Measurements from ENCODE around the gene SH2D3A.
"Not testable (repeated sequence)": the region's sequence is repeated elsewhere in the genome, so short reads cannot be mapped to it uniquely, and the experiment has no call there.

SH2D3A gene

GRCh38 chr19:6719992-6720368 lies 47.3 kb downstream of the SH2D3A start:
- no peak for DNase-seq (ENCODE audit: low spot score)

GRCh38 chr19:6719540-6719861 lies 47.7 kb downstream of the SH2D3A start:
- no peak for DNase-seq (ENCODE audit: low spot score)

- no peak for DNase-seq (ENCODE audit: low spot score)
These were observed 48.3 kb downstream of the SH2D3A start for GRCh38 chr19:6718741-6719539.

- DNase-seq (ENCODE audit: low spot score): no peak
These were observed 49.0 kb downstream of the SH2D3A start for GRCh38 chr19:6718111-6718740.

GRCh38 chr19:6717441-6717971 lies 49.7 kb downstream of the SH2D3A start:
- DNase-seq (ENCODE audit: low spot score): no peak

GRCh38 chr19:6717036-6717435 lies 50.2 kb downstream of the SH2D3A start:
- DNase-seq (ENCODE audit: low spot score): no peak

- no peak for DNase-seq (ENCODE audit: low spot score)
These were observed 50.6 kb downstream of the SH2D3A start for GRCh38 chr19:6716610-6716970.

GRCh38 chr19:6714749-6715555 lies 52.3 kb downstream of the SH2D3A start:
- no peak for DNase-seq (ENCODE audit: low spot score)

GRCh38 chr19:6713773-6714692 lies 53.2 kb downstream of the SH2D3A start:
- DNase-seq (ENCODE audit: low spot score): no peak

- no peak for DNase-seq (ENCODE audit: low spot score)
These were observed 54.3 kb downstream of the SH2D3A start for GRCh38 chr19:6712692-6713670.

GRCh38 chr19:6712231-6712630 lies 55.0 kb downstream of the SH2D3A start:
- no peak for DNase-seq (ENCODE audit: low spot score)

GRCh38 chr19:6711605-6712004 lies 55.6 kb downstream of the SH2D3A start:
- DNase-seq (ENCODE audit: low spot score): no peak

GRCh38 chr19:6711078-6711361 lies 56.2 kb downstream of the SH2D3A start:
- no peak for DNase-seq (ENCODE audit: low spot score)

- no peak for DNase-seq (ENCODE audit: low spot score)
These were observed 56.8 kb downstream of the SH2D3A start for GRCh38 chr19:6710273-6711077.

- DNase-seq (ENCODE audit: low spot score): no peak
These were observed 57.7 kb downstream of the SH2D3A start for GRCh38 chr19:6709549-6709948.

- not testable (repeated sequence) for DNase-seq (ENCODE audit: low spot score)
These were observed 58.3 kb downstream of the SH2D3A start for GRCh38 chr19:6708913-6709312.

GRCh38 chr19:6708346-6708745 lies 58.9 kb downstream of the SH2D3A start:
- DNase-seq (ENCODE audit: low spot score): no peak

GRCh38 chr19:6707658-6708018 lies 59.6 kb downstream of the SH2D3A start:
- DNase-seq (ENCODE audit: low spot score): no peak

- DNase-seq (ENCODE audit: low spot score): no peak
These were observed 60.1 kb downstream of the SH2D3A start for GRCh38 chr19:6707011-6707657.

GRCh38 chr19:6706633-6706958 lies 60.6 kb downstream of the SH2D3A start:
- DNase-seq (ENCODE audit: low spot score): no peak

All from kidney tubule cell (primary cell).